Neural progenitor cell (in vitro differentiated cells): ENCODE results near the gene SAC3D1. TPM values are rescaled to one million over a fixed set of nuclear protein-coding genes. Genes with fewer than 3 reads are reported as not detected.

ENCODE experiments used
- DNase-seq: peaks from one replicate; pipeline ENCODE4 v3.0.0-alpha.2; 2016; ENCODE audit warnings: low spot score
- H2AFZ ChIP-seq: fragments of 200-600 bp; sonication (generic); replicated peaks from 2 replicates; pipeline ENCODE4 v1.6.1; 2016; ENCODE audit warnings: antibody characterized with exemption
- H3F3A ChIP-seq: fragments of 200-600 bp; sonication (generic); 2 replicates; pipeline ENCODE4 v1.6.1; 2016; ENCODE audit warnings: antibody characterized with exemption, low read depth
- H3K27ac ChIP-seq: fragments of 200-600 bp; sonication (generic); 2 replicates; pipeline ENCODE4 v1.5.1; 2016; ENCODE audit warnings: mild to moderate bottlenecking
- H3K27me3 ChIP-seq: fragments of 200-600 bp; sonication (generic); 2 replicates; pipeline ENCODE4 v1.6.1; 2016; ENCODE audit warnings: mild to moderate bottlenecking, moderate library complexity
- H3K36me3 ChIP-seq: fragments of 200-600 bp; sonication (generic); 2 replicates; pipeline ENCODE4 v1.5.1; 2016
- H3K4me1 ChIP-seq: fragments of 200-600 bp; sonication (generic); 2 replicates; pipeline ENCODE4 v1.6.1; 2016; ENCODE audit warnings: mixed run types
- H3K4me2 ChIP-seq: fragments of 200-600 bp; sonication (generic); 2 replicates; pipeline ENCODE4 v1.6.1; 2016
- H3K4me3 ChIP-seq: fragments of 200-600 bp; sonication (generic); 2 replicates; pipeline ENCODE4 v1.5.1; 2016
- H3K79me2 ChIP-seq: fragments of 200-600 bp; sonication (generic); 2 replicates; pipeline ENCODE4 v1.6.1; 2016; ENCODE audit warnings: low read depth
- H3K9ac ChIP-seq: fragments of 200-600 bp; sonication (generic); 2 replicates; pipeline ENCODE4 v1.6.1; 2016
- H3K9me3 ChIP-seq: fragments of 200-600 bp; sonication (generic); 2 replicates; pipeline ENCODE4 v1.5.1; 2016; ENCODE audit warnings: low read depth
- H4K20me1 ChIP-seq: fragments of 200-600 bp; sonication (generic); 2 replicates; pipeline ENCODE4 v1.6.1; 2016; ENCODE audit warnings: low read depth
- H3K27ac Mint-ChIP-seq: 3 replicates; pipeline ENCODE4 v1.8.0; 2021; ENCODE audit warnings: mixed read lengths
- H3K27me3 Mint-ChIP-seq: 2 replicates; pipeline ENCODE4 v1.8.0; 2022; ENCODE audit warnings: low read depth, mild to moderate bottlenecking, inconsistent platforms, moderate library complexity, mixed read lengths; ENCODE audit not compliant: insufficient read depth
- H3K36me3 Mint-ChIP-seq: 3 replicates; pipeline ENCODE4 v1.8.0; 2021; ENCODE audit warnings: mixed read lengths
- H3K4me1 Mint-ChIP-seq: 3 replicates; pipeline ENCODE4 v1.8.0; 2021; ENCODE audit warnings: mixed read lengths
- H3K4me3 Mint-ChIP-seq: 3 replicates; pipeline ENCODE4 v1.8.0; 2021; ENCODE audit warnings: mild to moderate bottlenecking, moderate library complexity, mixed read lengths
- H3K9me3 Mint-ChIP-seq: 3 replicates; pipeline ENCODE4 v1.8.0; 2020; ENCODE audit warnings: mixed read lengths
- CTCF ChIP-seq: fragments of 200-600 bp; sonication (generic); IDR thresholded peaks from 2 replicates; pipeline ENCODE4 v1.5.1; 2017; ENCODE audit warnings: antibody characterized with exemption, mild to moderate bottlenecking
- EZH2 ChIP-seq: fragments of 200-600 bp; sonication (generic); IDR thresholded peaks from 2 replicates; pipeline ENCODE4 v1.6.1; 2017; ENCODE audit warnings: antibody characterized with exemption, mild to moderate bottlenecking, moderate library complexity
- EZH2phosphoT487 ChIP-seq: fragments of 200-600 bp; sonication (generic); IDR thresholded peaks from 2 replicates; pipeline ENCODE4 v1.6.1; 2017; ENCODE audit warnings: antibody characterized with exemption
- total RNA-seq: library from RNA; depleted of rRNA; stranded (reverse); fragments of >200 nt; gene quantifications from 2 replicates; pipeline ENCODE4 v1.2.3, GENCODE V29; 2015; ENCODE audit warnings: low replicate concordance

The SAC3D1 gene
- total RNA-seq, 1 donor from 2014 or later: 3.0 TPM

GRCh38 chr11:65064847-65065240, 23.8 kb downstream of the SAC3D1 start:
- Histone ChIP-seq H3K9me3 (no peaks in the 10 kb centered on the region), H3K36me3 (no peaks in the 10 kb centered on the region), H3K9ac (no peak overlapping the region), H3K27me3 (no peaks in the 10 kb centered on the region), H2AFZ (no peak overlapping the region), H3F3A (peaks cover 8% of the 10 kb centered on the region), H3K4me3 (no peak overlapping the region), H3K4me1 (peaks cover 15% of the 10 kb centered on the region), H3K27ac (no peak overlapping the region), H3K4me2 (no peak overlapping the region), H3K79me2 (no peaks in the 10 kb centered on the region), H4K20me1 (no peaks in the 10 kb centered on the region)
- peaks cover 2% of the 10 kb centered on the region for H3K27me3 Mint-ChIP-seq
- H3K4me3 Mint-ChIP-seq: no peak overlapping the region
- H3K27ac Mint-ChIP-seq: no peak overlapping the region
- DNase-seq: no peak
- no peak for TF ChIP-seq EZH2
- TF ChIP-seq EZH2phosphoT487: no peak
- TF ChIP-seq CTCF: no peak
- no peaks in the 10 kb centered on the region for H3K36me3 Mint-ChIP-seq
- H3K9me3 Mint-ChIP-seq: no peaks in the 10 kb centered on the region
- peaks cover 5% of the 10 kb centered on the region for H3K4me1 Mint-ChIP-seq

GRCh38 chr11:65065851-65066250, 24.8 kb downstream of the SAC3D1 start:
- H3K9me3 ChIP-seq: no peaks in the 10 kb centered on the region
- peaks cover 15% of the 10 kb centered on the region for H3K4me1 ChIP-seq
- no peaks in the 10 kb centered on the region for H4K20me1 ChIP-seq
- no peaks in the 10 kb centered on the region for H3K27me3 ChIP-seq
- TF ChIP-seq EZH2 (no peak), EZH2phosphoT487 (no peak), CTCF (no peak)
- no peaks in the 10 kb centered on the region for H3K9me3 Mint-ChIP-seq
- H3K36me3 Mint-ChIP-seq: no peaks in the 10 kb centered on the region
- no peak for DNase-seq
- peaks cover 2% of the 10 kb centered on the region for H3K27me3 Mint-ChIP-seq
- H3K9ac ChIP-seq: no peak overlapping the region
- H3K27ac ChIP-seq: no peak overlapping the region
- no peak overlapping the region for H3K4me3 ChIP-seq
- H3K79me2 ChIP-seq: no peaks in the 10 kb centered on the region
- H3K4me2 ChIP-seq: no peak overlapping the region
- H3K4me3 Mint-ChIP-seq: no peak overlapping the region
- H3K4me1 Mint-ChIP-seq: peaks cover 5% of the 10 kb centered on the region
- no peaks in the 10 kb centered on the region for H3K36me3 ChIP-seq
- no peak overlapping the region for H3K27ac Mint-ChIP-seq
- no peak overlapping the region for H2AFZ ChIP-seq
- peaks cover 8% of the 10 kb centered on the region for H3F3A ChIP-seq

GRCh38 chr11:65066315-65066714, 25.3 kb downstream of the SAC3D1 start:
- Histone ChIP-seq H4K20me1 (no peaks in the 10 kb centered on the region), H3F3A (peaks cover 8% of the 10 kb centered on the region), H3K9ac (no peak overlapping the region), H3K27ac (no peak overlapping the region), H3K27me3 (no peaks in the 10 kb centered on the region), H2AFZ (peak overlapping the region; percentile 68), H3K4me1 (peaks cover 15% of the 10 kb centered on the region), H3K4me3 (no peak overlapping the region), H3K4me2 (peak overlapping the region; percentile 27), H3K79me2 (no peaks in the 10 kb centered on the region), H3K9me3 (no peaks in the 10 kb centered on the region), H3K36me3 (no peaks in the 10 kb centered on the region)
- H3K36me3 Mint-ChIP-seq: no peaks in the 10 kb centered on the region
- H3K9me3 Mint-ChIP-seq: no peaks in the 10 kb centered on the region
- H3K4me1 Mint-ChIP-seq: peaks cover 2% of the 10 kb centered on the region
- H3K27ac Mint-ChIP-seq: no peak overlapping the region
- TF ChIP-seq EZH2phosphoT487 (no peak), EZH2 (no peak), CTCF (no peak)
- peaks cover 2% of the 10 kb centered on the region for H3K27me3 Mint-ChIP-seq
- no peak for DNase-seq
- H3K4me3 Mint-ChIP-seq: no peak overlapping the region
